SK-N-SH (cell line): Measurements from ENCODE around the gene SLC24A3. TPM values are rescaled to one million over a fixed set of nuclear protein-coding genes. Genes with fewer than 3 reads are reported as not detected.
A peak's percentile ranks its signal among the peaks of the same experiment; 100 is the strongest.

Experiments
- CTCF ChIA-PET: fragments of 300-600, 350-600 bp; formaldehyde crosslinking; extraction: SDS; loops from one replicate; lab custom pipeline; 2021; lab: Yijun Ruan, JAX
- POLR2A ChIA-PET: fragments of 350-600 bp; sonication (Branson Sonifier 250); formaldehyde crosslinking; extraction: SDS; loops from one replicate; lab custom pipeline; 2020; ENCODE audit warnings: antibody characterized with exemption, inconsistent platforms; lab: Yijun Ruan, JAX
- DNase-seq: peaks from one replicate; pipeline ENCODE4 v3.0.0; 2012
- H2AFZ ChIP-seq: fragments of 200-600 bp; sonication (generic); 2 replicates; pipeline ENCODE4 v1.8.1; 2016; ENCODE audit warnings: antibody characterized with exemption, mild to moderate bottlenecking, low read depth
- H3F3A ChIP-seq: fragments of 200-600 bp; sonication (generic); replicated peaks from 2 replicates; pipeline ENCODE3; 2016; ENCODE audit warnings: antibody characterized with exemption, mild to moderate bottlenecking; ENCODE audit not compliant: insufficient read depth
- H3K27ac ChIP-seq, 2 experiments: fragments of 200-500 bp in 1 of 2; fragments of 200-600 bp in 1 of 2; sonication (Bioruptor generic) in 1 of 2; sonication (generic), shearing (Covaris generic) in 1 of 2; 2 replicates each; pipeline versions ENCODE4 v1.5.1 to v1.6.1; 2014 to 2016; ENCODE audit warnings: low read depth in 2 of 2, inconsistent platforms in 1 of 2, low read length in 1 of 2, mild to moderate bottlenecking in 1 of 2, mixed read lengths in 1 of 2
- H3K27me3 ChIP-seq: fragments of 200-600 bp; sonication (generic), shearing (Covaris generic); 2 replicates; pipeline ENCODE4 v1.6.1; 2016; ENCODE audit warnings: mixed run types; ENCODE audit not compliant: insufficient read depth
- H3K36me3 ChIP-seq, 2 experiments: fragments of 200-500 bp in 1 of 2; fragments of 200-600 bp in 1 of 2; sonication (Bioruptor generic) in 1 of 2; sonication (generic) in 1 of 2; replicated peaks in 1 of 2; 2 replicates each; pipeline versions ENCODE3 to v1.5.1; 2014 to 2016; ENCODE audit warnings: low read length in 1 of 2, mild to moderate bottlenecking in 1 of 2; ENCODE audit not compliant: insufficient read depth in 2 of 2, control insufficient read depth in 1 of 2
- H3K4me1 ChIP-seq, 2 experiments: fragments of 200-500 bp in 1 of 2; fragments of 200-600 bp in 1 of 2; sonication (Bioruptor generic) in 1 of 2; sonication (generic), shearing (Covaris generic) in 1 of 2; 2 replicates each; pipeline versions ENCODE4 v1.5.1 to v1.6.1; 2014 to 2016; ENCODE audit warnings: low read depth in 1 of 2, low read length in 1 of 2, mixed run types in 1 of 2; ENCODE audit not compliant: insufficient read depth in 2 of 2, control insufficient read depth in 1 of 2
- H3K4me2 ChIP-seq: fragments of 200-600 bp; sonication (generic), shearing (Covaris generic); 2 replicates; pipeline ENCODE4 v1.6.1; 2017; ENCODE audit warnings: mixed run types
- H3K4me3 ChIP-seq, 2 experiments: fragments of 200-500 bp in 1 of 2; fragments of 200-600 bp in 1 of 2; sonication (Bioruptor generic) in 1 of 2; sonication (generic), shearing (Covaris generic) in 1 of 2; 2 replicates each; pipeline versions ENCODE4 v1.5.1 to v1.8.1; 2014 to 2016; ENCODE audit warnings: low read depth in 2 of 2, inconsistent platforms in 1 of 2, low read length in 1 of 2, mild to moderate bottlenecking in 1 of 2, mixed read lengths in 1 of 2, moderate library complexity in 1 of 2
- H3K79me2 ChIP-seq: fragments of 200-600 bp; sonication (generic); 2 replicates; pipeline ENCODE4 v1.8.1; 2017; ENCODE audit warnings: mild to moderate bottlenecking; ENCODE audit not compliant: insufficient read depth
- H3K9ac ChIP-seq: fragments of 200-600 bp; sonication (generic); 2 replicates; pipeline ENCODE4 v1.6.1; 2017; ENCODE audit warnings: mixed run types
- H3K9me2 ChIP-seq: fragments of 200-600 bp; sonication (generic); 2 replicates; pipeline ENCODE4 v1.6.1; 2017; ENCODE audit warnings: mixed run types
- H3K9me3 ChIP-seq: fragments of 200-600 bp; sonication (generic); 2 replicates; pipeline ENCODE4 v1.6.1; 2017; ENCODE audit warnings: mixed run types, mild to moderate bottlenecking, moderate library complexity
- H4K20me1 ChIP-seq: fragments of 200-600 bp; sonication (generic); 2 replicates; pipeline ENCODE4 v1.6.1; 2017; ENCODE audit warnings: mild to moderate bottlenecking, mixed run types; ENCODE audit not compliant: insufficient read depth
- CTCF ChIP-seq: fragments of 200-600 bp; sonication (generic); IDR thresholded peaks from 2 replicates; pipeline ENCODE4 v1.6.1; 2017; ENCODE audit warnings: antibody characterized with exemption, mild to moderate bottlenecking, moderate library complexity
- ELF1 ChIP-seq: IDR thresholded peaks from 2 replicates; pipeline ENCODE4 v1.4.0; 2012
- GATA2 ChIP-seq: sonication (generic); formaldehyde crosslinking; IDR thresholded peaks from 2 replicates; pipeline ENCODE4 v1.5.0; 2020; ENCODE audit warnings: mild to moderate bottlenecking, missing genetic modification reagents
- JUND ChIP-seq: IDR thresholded peaks from 2 replicates; pipeline ENCODE4 v1.4.0; 2012
- MAX ChIP-seq: IDR thresholded peaks from 2 replicates; pipeline ENCODE4 v1.4.0; 2012; ENCODE audit warnings: low read depth
- MEF2A ChIP-seq: IDR thresholded peaks from 2 replicates; pipeline ENCODE4 v1.4.0; 2012; ENCODE audit warnings: low read depth, borderline replicate concordance
- NRF1 ChIP-seq: IDR thresholded peaks from 2 replicates; pipeline ENCODE4 v1.6.1; 2012; ENCODE audit warnings: low read depth, mild to moderate bottlenecking, low read length
- POLR2AphosphoS5 ChIP-seq: IDR thresholded peaks from 2 replicates; pipeline ENCODE4 v1.6.1; 2012; ENCODE audit warnings: low read depth, low read length
- RAD21 ChIP-seq: IDR thresholded peaks from 2 replicates; pipeline ENCODE4 v1.6.1; 2012; ENCODE audit warnings: mild to moderate bottlenecking, low read length
- RCOR1 ChIP-seq: fragments of 150-350 bp; IDR thresholded peaks from 2 replicates; pipeline ENCODE4 v1.6.1; 2017; ENCODE audit warnings: antibody characterized with exemption, low read length
- RFX5 ChIP-seq: IDR thresholded peaks from 2 replicates; pipeline ENCODE4 v1.6.1; 2012; ENCODE audit warnings: mild to moderate bottlenecking, improper control_type of control experiment, low read length
- SMC3 ChIP-seq: IDR thresholded peaks from 2 replicates; pipeline ENCODE4 v1.6.1; 2012; ENCODE audit warnings: low read depth, low read length, improper control_type of control experiment
- TAF1 ChIP-seq: IDR thresholded peaks from 2 replicates; pipeline ENCODE4 v1.6.1; 2012; ENCODE audit warnings: low read depth, mild to moderate bottlenecking, low read length, moderate library complexity, borderline replicate concordance
- TCF12 ChIP-seq: IDR thresholded peaks from 2 replicates; pipeline ENCODE4 v1.4.0; 2012
- TEAD4 ChIP-seq: IDR thresholded peaks from 2 replicates; pipeline ENCODE4 v1.4.0; 2012; ENCODE audit warnings: mild to moderate bottlenecking, borderline replicate concordance; ENCODE audit not compliant: insufficient read depth
- USF2 ChIP-seq: fragments of 150-350 bp; IDR thresholded peaks from 2 replicates; pipeline ENCODE4 v1.6.1; 2017; ENCODE audit warnings: antibody characterized with exemption, low read length, low read depth, borderline replicate concordance
- YY1 ChIP-seq: IDR thresholded peaks from 2 replicates; pipeline ENCODE4 v1.4.0; 2012; ENCODE audit warnings: low read depth, mild to moderate bottlenecking
- WGBS: methylation state at CpG from one replicate; pipeline ENCODE4 v1.1.6; 2017; ENCODE audit warnings: low lambda C conversion rate; 5-methylcytosine and 5-hydroxymethylcytosine counted together
- polyA plus RNA-seq, 3 experiments: library from polyadenylated mRNA; depleted of rRNA; stranded (reverse); fragments of >200 nt; gene quantifications; 2 replicates each; pipeline ENCODE4 v1.2.3, GENCODE V29; 2012
- TF ChIP-seq, protein P1 (sequence below): IDR thresholded peaks from 2 replicates; pipeline ENCODE4; 2012

Gene SLC24A3
- polyA plus RNA-seq, 1 of the 3 experiments (the other 2 are of a cell fraction) = not detected

- H2AFZ ChIP-seq = no peak overlapping the region
- no peak for TF ChIP-seq JUND
- no peak for TF ChIP-seq ELF1
- TF ChIP-seq NRF1 = no peak
- TF ChIP-seq YY1 = no peak
- TF ChIP-seq TAF1 = no peak
- no peak for TF ChIP-seq RCOR1
- no peak for TF ChIP-seq USF2
- TF ChIP-seq MAX = no peak
- no peak for TF ChIP-seq RAD21
- TF ChIP-seq POLR2AphosphoS5 = no peak
- no peak for TF ChIP-seq TCF12
- no peak for TF ChIP-seq GATA2 (CRISPR knock-in tag)
- TF ChIP-seq RFX5 = no peak
- no peak for TF ChIP-seq TEAD4
- TF ChIP-seq MEF2A = no peak
- H3K27me3 ChIP-seq = no peaks in the 10 kb centered on the region
- H3K79me2 ChIP-seq = no peaks in the 10 kb centered on the region
- H3K4me3 ChIP-seq = no peak overlapping the region
- no peaks in the 10 kb centered on the region for H3K9me2 ChIP-seq
- DNase-seq = no peak
- 38% methylated on average over 5 of the region's 5 CpGs for WGBS
- H3K9ac ChIP-seq = no peak overlapping the region
- no peaks in the 10 kb centered on the region for H3K9me3 ChIP-seq
- H3K27ac ChIP-seq = no peak overlapping the region
- H3K36me3 ChIP-seq = no peaks in the 10 kb centered on the region
- H3K4me1 ChIP-seq = no peaks in the 10 kb centered on the region
- ChIA-PET POLR2A (no interaction called here), CTCF (interaction anchor here (7.7 kb wide), 1 partner anchor 34 kb away, joined by 97 read pairs; no protein-coding TSS in a partner anchor)
- H4K20me1 ChIP-seq = no peaks in the 10 kb centered on the region
- H3F3A ChIP-seq = no peaks in the 10 kb centered on the region
- H3K4me2 ChIP-seq = no peak overlapping the region
Measured at GRCh38 chr20:19626896-19627295, 414.5 kb downstream of the SLC24A3 start.

GRCh38 chr20:19628570-19629134, 416.2 kb downstream of the SLC24A3 start:
- Histone ChIP-seq H3K79me2 (no peaks in the 10 kb centered on the region), H4K20me1 (no peaks in the 10 kb centered on the region), H3K9me3 (no peaks in the 10 kb centered on the region), H3K9me2 (no peaks in the 10 kb centered on the region), H3K36me3 (no peaks in the 10 kb centered on the region), H3K4me2 (no peak overlapping the region), H3K27ac (no peak overlapping the region), H3K4me1 (no peaks in the 10 kb centered on the region), H2AFZ (no peak overlapping the region), H3K9ac (no peak overlapping the region), H3K27me3 (no peaks in the 10 kb centered on the region), H3K4me3 (no peak overlapping the region; a peak in 1 of 4 replicates), H3F3A (no peaks in the 10 kb centered on the region)
- CTCF ChIA-PET = interaction anchor here (0.6 to 7.7 kb wide), 13 partner anchors 8 to 47 kb away, joined by 3 to 97 read pairs (median 4); no protein-coding TSS in a partner anchor
- 35% methylated on average over 2 of the region's 2 CpGs for WGBS
- TF ChIP-seq SMC3 (peak; percentile 59), CTCF (peak; percentile 72), RAD21 (peak; percentile 55)
- TF ChIP-seq, protein P1, sequence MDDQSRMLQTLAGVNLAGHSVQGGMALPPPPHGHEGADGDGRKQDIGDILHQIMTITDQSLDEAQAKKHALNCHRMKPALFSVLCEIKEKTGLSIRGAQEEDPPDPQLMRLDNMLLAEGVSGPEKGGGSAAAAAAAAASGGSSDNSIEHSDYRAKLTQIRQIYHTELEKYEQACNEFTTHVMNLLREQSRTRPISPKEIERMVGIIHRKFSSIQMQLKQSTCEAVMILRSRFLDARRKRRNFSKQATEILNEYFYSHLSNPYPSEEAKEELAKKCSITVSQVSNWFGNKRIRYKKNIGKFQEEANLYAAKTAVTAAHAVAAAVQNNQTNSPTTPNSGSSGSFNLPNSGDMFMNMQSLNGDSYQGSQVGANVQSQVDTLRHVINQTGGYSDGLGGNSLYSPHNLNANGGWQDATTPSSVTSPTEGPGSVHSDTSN = no peak
- peak; percentile 62 for DNase-seq
- POLR2A ChIA-PET = interaction anchor here (0.6 kb wide), 1 partner anchor 27 kb away, joined by 3 read pairs; no protein-coding TSS in a partner anchor
